HG03159 (cell line): ENCODE results near the gene COLGALT1.
"Not testable (repeated sequence)": the region's sequence is repeated elsewhere in the genome, so short reads cannot be mapped to it uniquely, and the experiment has no call there.

Experiments
- ATAC-seq: cut with Tn5 transposase; IDR thresholded peaks from one replicate; pipeline ENCODE4 v1.9.1; 2021; ENCODE audit warnings: mild to moderate bottlenecking, moderate library complexity; ENCODE audit not compliant: unreplicated experiment

The COLGALT1 gene

DNA sequence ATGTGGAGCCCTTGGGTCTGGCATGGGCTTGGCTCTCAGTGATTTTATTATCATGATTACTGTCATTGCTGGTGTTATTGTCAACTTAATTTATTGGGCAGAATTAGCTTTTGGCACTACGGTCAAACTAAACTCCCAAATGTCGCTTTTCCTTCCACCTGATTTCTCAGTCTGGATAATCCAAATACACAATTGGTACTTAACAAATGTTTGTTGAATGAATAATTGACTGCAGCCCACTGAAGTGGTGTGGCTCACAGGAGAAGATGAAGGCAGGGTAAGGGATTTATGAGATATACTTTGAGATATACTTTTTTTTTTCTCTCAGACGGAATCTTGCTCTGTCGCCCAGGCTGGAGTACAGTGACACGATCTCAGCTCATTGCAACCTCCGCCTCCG is 1.5 kb downstream of the COLGALT1 start:
- ATAC-seq, result no peak

DNA sequence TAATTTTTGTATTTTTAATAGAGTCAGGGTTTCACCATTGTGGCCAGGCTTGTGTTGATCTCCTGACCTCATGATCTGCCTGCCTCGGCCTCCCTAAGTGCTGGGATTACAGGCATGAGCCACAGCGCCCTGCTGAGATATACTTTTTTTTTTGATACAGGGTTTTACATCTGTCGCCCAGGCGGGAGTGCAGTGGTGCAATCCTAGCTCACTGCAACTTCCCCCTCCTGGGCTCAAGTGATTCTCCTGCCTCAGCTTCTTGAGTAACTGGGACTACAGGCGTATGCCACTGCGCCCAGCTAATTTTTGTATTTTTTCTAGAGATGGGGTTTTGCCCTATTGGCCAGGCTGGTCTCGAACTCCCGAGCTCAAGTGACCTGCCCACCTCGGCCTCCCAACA is 2.0 kb downstream of the COLGALT1 start:
- no peak for ATAC-seq

DNA sequence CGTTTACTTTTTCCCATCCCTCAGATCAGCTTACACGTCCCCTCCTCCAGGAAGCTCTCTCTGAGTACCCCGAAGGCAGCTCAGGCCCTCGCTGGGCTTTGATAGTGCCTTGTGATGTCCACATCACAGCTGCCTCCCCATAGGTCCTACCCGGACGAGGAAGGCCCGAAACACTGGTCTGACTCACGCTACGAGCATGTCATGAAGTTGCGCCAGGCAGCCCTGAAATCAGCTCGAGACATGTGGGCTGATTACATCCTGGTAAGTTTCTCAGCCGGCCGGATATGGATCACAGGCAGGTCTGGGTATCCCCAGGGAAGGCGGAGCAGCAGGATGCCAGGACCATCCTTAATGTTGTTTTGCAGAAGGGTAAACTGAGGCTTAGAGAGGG is 4.8 kb downstream of the COLGALT1 start:
- no peak for ATAC-seq

DNA sequence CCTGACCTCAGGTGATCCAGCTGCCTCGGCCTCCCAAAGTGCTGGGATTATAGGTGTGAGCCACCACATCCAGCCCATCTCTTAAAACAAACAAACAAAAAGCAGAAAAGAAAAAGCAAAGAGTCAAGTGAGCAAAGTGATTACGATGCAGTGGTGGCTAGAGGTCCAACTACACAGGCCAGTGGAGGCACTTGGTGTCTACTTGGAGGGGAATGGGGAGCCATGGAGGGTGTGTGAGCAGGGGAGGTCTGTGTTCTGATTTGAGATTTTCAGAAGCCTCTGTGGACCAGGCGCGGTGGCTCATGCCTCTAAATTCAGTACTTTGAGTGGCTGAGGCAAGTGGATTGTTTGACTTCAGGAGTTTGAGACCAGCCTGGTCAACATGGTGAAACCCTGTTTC is 6.6 kb downstream of the COLGALT1 start:
- no peak for ATAC-seq

DNA sequence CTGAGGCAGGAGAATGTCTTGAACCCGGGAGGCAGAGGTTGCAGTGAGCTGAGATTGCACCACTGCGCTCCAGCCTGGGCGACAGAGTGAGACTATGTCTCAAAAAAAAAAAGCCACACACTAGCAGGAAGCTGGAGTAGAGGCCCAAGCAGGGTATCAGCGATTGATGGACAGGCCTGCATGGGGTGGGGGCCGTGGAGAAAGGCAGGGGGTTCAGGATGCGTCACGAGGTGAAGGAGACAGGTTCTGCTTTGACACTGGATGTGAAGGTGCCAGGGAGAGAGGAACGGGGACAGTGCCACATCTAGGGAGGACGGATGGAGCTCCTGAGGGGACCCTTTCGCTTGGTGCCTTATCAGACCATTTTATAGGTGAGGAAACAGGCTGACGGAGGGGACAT is 7.1 kb downstream of the COLGALT1 start:
- no peak for ATAC-seq

DNA sequence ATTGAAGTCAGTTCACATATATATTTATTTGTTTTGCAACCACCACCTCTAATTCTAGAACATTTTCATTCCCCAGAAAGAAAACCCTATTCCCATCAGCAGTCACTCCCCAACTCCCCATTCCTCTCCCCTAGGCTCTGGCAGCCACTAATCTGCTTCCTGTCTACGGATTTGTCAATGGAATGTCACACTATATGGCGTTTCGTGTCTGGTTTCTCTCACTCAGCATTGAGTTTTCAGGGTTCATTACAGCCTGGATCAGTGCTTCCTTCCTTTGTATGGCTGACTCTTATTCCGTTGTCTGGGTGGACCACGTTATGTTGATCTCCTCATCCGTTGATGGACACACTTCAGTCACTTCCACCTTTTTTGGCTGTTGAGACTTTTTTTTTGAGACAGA is 9.3 kb downstream of the COLGALT1 start:
- ATAC-seq, result no peak

DNA sequence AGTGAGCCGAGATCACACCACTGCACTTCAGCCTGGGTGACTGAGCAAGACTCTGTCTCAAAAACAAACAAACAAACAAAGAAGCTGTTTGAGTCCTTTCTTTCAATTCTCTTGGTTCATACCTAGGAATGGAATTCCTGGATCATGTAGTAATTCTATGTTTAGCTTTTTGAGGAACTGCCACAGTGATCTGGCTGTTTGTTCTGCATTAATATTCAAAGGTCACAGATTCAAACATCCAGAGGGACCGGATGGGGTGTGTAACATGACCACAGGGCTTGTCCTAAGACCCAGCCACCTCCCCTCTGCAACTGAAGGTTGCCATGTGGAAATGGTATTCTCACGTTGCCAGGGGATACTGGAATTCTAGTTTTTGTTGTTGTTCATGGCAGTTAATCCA is 10.2 kb downstream of the COLGALT1 start:
- ATAC-seq, result no peak

DNA sequence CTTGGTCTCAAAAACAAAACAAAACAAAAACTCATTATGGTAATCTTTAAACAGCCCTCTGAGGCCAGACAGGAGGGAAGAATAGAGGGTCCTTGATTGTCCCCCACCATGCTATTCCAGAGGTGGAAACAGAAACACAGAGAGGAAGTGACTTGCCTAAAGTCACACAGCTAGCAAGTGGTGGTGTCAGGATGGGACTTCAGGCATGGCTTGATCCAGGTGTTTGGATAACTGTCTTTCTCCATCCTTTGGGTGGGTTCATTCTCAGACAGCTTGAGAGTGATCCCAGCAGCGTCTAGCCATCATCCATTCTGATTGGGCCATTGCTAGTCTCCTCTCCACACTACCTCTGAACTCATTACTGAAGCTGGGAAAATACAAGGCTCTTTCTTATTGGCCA is 12.5 kb downstream of the COLGALT1 start:
- ATAC-seq, result no peak

DNA sequence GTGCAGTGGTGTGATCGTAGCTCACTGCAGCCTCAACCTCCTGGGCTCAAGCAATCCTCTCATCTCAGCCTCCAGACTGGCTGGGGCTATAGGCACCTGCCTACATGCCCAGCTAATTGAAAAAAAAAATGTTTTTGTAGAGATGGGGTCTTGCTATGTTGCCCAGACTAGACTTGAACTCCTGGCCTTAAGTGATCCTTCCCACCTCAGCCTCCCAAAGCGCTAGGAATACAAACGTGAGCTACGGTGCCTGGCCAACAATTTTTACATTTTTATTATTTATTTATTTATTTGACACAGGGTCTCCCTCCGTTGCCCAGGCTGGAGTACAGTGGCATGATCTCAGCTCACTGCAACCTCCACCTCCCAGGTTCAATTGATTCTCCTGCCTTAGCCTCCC is 14.8 kb downstream of the COLGALT1 start:
- ATAC-seq, result not testable (repeated sequence)

DNA sequence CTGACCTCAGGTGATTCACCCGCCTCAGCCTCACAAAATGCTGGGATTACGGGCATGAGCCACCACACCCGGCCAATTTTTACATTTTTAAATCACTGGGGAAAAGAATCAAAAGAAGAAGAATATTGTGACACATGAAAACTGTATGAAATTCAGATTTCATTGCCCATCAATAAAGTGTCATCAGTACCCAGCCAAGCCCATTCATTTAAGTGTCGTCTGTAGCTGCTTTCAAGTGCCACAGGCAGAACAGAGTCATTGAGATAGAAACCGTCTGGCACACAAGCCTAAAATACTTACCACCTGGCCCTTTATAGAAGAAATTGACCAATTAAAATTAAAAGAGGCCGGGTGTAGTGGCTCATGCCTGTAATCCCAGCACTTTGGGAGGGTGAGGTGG is 15.3 kb downstream of the COLGALT1 start:
- no peak for ATAC-seq

DNA sequence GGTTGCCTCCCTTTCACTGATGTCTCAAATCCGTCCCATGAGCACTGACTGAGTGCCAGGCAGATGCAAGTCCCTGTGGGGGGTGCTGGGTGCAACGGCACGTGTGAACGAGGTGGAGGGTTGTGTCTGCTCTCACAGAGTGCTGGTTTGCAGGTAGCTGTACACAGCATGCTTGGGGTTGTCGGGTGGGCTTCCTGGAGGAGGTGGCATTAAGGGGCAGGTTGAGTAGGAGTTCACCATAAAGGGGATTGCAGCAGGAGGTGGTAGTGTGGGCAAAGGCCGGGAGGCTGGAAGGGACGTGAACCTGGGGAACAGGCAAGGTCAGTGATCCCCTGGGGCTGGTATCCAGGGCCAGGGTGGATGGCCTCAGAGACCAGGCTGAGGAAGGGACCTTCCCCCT is 17.2 kb downstream of the COLGALT1 start:
- no peak for ATAC-seq

DNA sequence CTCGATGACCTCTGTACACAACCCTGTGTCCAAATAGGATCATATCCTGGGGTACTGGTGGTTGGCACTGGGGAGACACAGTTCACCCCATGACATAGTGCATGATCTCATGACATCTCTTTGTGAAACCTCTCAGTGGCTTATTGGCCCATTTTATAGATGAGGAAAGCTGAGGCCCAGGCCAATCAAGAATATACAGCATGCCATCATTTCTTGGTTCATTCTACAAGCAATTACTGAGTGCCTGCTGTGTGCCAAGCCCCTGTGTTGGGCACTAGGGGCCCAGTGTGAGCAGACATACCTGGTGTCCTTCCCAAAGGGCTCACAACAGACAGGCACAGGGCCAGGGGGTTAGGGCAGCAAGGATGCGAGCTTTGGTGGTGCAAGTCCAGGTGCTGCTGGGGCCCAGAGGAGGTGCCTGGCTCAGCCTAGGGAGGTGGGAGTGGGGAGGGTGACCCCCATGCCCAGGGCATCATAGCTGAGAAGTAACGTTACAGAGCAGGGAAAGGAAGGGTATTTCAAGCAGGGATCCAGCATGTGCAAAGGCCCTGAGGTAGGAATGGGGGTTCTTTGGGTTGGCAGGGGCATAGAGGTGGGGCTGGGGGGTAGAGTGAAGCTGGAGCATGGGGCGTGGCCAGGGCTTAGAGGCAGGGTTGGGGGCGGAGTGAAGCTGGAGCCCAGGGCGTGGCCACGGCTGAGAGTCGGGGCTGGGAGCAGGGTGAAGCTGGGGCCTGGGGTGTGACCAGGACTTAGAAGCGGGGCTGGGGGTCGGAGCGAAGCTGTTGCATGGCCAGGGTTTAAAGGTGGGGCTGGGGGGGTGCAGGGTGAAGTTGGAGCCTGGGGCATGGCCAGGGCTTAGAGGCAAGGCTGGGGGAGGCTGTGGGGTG is 20.7 kb downstream of the COLGALT1 start:
- ATAC-seq, result no peak

DNA sequence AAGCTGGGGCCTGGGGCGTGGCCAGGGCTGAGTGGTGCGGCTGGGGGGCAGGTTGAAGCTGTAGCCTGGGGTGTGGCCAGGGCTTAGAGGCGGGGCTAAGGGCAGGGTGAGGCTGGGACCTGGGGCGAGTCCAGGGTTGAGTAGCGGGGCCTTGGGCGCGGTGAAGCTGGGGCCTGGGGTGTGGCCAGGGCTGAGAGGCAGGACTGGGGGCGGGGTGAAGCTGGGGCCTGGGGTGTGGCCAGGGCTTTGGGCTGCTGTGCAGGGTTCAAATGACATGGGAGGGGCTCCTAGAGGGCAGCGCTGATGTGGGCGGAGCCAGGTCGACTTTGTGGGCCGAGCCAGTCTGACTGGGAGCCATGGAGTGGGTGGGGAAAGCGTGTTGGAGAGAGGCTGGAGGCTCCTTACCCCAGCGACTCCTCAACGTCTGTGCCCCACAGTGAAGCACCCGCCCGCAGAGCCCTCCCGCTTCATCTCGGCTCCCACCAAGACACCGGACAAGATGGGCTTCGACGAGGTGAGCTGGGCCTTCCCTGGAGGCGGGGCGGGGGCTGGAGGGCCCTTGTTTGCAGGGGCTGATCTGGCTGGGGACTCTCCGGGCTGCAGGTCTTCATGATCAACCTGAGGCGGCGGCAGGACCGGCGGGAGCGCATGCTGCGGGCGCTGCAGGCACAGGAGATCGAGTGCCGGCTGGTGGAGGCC is 21.5 kb downstream of the COLGALT1 start:
- no peak for ATAC-seq

DNA sequence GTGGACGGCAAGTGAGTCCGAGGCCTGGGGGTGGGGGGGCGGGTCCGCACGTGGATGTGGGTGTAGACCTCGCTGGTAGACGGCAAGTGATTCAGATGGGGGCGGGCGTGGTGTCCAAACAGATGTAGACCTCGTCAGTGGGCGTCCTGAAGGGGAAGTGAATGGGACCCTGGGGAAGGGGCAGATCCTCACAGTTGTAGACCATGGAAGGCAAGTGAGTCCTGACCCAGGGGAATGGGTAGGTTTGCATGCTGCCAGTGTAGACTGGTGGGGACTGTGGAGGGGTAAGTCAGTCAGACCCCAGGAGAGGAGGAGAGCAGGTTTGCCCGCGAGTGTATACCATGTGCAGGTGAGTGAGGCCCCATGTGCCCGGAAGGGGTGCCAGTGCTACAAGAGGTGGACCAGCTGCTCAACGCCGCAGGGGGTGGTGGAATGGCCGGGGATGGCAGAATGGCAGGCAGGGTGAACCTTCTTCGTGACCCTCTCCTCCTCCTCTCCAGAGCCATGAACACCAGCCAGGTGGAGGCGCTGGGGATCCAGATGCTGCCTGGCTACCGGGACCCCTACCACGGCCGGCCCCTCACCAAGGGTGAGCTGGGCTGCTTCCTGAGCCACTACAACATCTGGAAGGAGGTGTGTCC is 22.1 kb downstream of the COLGALT1 start:
- no peak for ATAC-seq

DNA sequence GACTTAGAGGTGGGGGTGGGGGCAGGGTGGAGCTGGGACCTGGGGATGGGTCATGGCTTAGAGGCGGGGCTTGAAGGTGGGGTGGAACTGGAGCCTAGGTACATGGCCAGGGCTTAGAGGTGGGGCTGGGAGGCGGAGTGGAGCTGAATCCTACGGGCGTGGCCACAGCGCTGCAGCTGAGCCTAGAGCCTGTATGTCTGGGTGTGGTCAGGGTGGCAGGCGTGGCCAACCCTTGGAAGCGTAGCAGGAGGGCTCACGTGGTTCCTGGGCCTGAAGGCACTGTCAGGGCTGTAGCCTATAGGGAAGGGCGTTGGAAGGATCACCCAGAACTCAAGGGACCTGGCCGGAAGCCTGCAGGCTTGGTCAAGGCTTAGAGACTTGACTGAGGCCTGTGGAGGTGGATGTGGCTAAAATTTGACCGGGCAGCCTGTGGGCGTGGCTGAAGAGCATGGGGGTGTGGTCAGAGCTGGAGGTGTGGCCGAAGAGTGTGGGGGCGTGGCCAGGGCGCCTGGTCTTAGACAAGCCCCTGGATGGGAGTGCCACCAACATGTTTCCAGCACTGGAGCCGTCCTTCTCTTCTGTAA is 24.3 kb downstream of the COLGALT1 start:
- no peak for ATAC-seq

DNA sequence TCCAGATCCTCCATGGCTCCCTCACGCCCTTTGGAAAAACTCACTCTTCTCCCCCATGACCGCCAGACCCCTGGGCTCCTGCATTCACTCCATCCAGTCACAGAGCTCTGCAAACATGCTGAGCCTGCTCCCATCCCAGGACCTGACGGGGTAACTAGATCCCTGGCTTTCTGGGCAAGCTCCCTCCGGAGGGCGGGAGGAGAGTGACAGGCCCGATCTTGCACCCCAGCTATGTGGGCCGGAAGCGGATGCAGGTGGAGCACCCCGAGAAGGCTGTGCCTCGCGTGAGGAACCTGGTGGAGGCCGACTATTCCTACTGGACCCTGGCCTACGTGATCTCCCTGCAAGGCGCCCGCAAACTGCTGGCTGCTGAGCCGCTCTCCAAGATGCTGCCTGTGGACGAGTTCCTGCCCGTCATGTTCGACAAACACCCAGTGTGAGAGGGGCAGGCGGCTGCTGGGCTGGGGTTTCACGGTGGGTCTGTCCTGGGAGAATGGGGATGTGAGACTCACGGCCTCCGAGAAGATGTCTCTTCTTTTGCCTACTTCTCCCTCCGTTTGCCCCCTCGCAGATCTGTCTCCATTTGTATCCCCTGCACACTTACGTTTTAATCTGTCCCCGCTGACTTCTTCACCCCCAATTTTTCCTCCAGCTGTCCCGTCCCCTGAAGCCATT is 25.2 kb downstream of the COLGALT1 start:
- no peak for ATAC-seq

DNA sequence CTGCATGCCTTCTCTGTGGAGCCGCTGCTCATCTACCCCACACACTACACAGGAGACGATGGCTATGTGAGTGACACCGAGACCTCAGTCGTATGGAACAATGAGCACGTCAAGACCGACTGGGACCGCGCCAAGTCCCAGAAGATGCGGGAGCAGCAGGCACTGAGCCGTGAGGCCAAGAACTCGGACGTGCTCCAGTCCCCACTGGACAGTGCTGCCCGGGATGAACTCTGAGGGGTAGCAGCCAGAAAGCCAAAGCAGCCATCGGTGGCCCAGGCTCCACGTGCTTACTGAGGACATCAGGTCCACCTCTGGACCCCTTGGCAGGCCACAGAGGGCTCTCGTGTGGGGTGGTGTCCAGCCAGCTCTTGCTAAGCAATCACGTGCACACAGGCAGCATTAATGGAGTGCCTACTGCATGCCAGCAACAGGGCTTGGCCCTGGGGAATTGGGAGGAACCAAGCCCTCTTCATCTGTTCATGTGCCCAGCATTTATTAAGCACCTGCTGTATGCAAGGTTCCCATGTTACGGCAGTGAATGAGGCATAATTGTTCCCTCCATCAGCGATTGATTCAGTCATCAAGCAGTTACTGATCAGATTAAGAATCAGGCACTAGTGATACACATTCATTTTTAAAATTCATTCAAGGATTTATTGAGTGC is 25.9 kb downstream of the COLGALT1 start:
- no peak for ATAC-seq

DNA sequence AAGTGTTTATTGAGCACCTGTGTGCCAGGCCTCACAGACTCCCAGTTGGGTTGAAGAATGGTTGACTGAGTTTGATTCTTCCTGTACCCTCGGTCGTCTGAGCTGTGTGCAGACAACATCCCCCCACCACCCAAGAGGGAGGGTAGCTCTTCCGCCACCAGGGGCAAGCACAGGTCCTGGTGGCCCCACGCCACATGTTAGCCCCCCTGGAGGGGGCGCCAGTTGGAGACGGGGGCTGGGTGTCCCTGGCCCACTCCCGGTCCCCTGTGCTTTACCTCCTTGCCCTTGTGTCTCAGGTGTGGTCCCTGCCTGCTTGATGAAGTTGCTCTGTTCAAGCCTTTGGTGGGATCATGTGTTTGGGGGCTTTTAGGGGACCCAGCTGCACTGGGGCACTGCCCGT is 27.2 kb downstream of the COLGALT1 start:
- ATAC-seq, result no peak

DNA sequence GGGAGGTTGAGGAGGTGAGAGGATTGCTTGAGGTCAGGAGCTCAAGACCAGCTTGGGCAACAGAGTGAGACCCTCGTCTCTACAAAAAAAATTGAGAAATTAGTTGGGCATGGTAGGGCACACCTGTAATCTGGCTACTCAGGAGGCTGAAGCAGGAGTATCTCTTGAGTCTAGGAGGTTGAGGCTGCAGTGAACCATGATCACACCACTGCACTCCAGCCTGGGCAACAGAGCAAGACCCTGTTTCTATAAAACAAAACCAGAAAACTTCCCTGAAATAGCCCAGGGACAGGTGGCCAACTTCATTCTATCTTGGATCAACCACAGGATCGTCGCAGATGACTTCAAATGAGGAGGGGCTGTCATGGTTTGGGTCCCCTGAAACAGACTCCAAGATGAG is 28.7 kb downstream of the COLGALT1 start:
- ATAC-seq, result no peak

DNA sequence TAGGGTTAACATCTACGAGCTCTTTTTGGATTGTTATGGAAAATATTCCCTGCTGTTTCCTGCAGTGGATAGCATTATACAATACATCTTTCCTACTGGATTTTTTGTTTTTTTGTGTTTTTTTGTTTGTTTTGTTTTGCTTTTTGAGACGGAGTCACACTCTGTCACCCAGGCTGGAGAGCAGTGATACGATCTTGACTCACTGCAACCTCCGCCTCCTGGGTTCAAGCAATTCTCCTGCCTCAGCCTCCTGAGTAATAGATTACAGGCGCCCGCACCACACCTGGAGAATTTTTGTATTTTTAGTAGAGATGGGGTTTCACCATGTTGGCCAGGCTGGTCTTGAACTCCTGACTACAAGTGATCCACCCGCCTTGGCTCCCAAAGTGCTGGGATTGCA is 29.9 kb downstream of the COLGALT1 start:
- ATAC-seq, result not testable (repeated sequence)
